ENCODE data around the gene SNN.

DNA sequence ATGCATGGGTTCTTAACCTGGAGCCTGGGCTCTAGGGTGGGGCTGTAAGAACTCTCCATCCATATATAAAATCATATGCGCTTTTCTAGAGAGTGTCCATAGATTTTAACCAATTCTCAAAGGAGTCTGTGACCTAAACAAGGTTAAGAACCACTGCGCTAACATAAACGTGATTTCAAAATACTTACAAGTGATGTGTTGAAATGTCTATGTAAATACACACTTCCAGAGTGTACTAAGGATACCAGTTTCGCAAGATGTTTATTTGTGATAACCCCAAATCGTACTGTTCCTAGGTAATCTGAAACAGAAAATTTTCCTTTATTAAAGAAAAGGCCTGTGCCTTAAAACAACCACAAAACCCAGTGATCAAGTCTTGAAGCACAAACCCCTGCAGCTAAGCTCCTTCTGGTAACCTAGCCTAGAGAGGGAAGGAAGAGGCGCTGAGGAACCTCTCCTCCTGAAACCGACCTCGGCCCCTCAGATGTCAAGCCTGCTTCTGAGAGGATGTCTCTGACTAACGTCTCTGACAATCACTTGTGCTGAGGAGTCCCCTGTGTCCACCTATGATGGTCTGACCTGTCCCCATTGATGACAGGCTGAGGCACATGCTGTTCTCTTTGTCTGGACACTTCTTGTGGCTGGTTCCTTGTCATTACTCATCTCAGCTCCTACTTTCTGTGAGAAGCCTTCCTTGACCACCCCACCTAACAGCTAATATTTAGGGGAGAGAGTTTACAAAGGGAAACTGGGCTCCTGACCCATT, 32.2 kb downstream of the SNN start:
- TF ChIP-seq, protein P1, sequence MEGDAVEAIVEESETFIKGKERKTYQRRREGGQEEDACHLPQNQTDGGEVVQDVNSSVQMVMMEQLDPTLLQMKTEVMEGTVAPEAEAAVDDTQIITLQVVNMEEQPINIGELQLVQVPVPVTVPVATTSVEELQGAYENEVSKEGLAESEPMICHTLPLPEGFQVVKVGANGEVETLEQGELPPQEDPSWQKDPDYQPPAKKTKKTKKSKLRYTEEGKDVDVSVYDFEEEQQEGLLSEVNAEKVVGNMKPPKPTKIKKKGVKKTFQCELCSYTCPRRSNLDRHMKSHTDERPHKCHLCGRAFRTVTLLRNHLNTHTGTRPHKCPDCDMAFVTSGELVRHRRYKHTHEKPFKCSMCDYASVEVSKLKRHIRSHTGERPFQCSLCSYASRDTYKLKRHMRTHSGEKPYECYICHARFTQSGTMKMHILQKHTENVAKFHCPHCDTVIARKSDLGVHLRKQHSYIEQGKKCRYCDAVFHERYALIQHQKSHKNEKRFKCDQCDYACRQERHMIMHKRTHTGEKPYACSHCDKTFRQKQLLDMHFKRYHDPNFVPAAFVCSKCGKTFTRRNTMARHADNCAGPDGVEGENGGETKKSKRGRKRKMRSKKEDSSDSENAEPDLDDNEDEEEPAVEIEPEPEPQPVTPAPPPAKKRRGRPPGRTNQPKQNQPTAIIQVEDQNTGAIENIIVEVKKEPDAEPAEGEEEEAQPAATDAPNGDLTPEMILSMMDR (IDR thresholded peaks at IDR 0.05): no peak
- TF ChIP-seq POLR2A (IDR thresholded peaks at IDR 0.05) (no peak), POLR2AphosphoS5 (IDR thresholded peaks at IDR 0.05; ENCODE audit: insufficient read depth in 1 of 2, low read depth in 1 of 2) (no peak)

All from vagina (tissue), 2 donors.